ENCODE data around the gene DMRTB1. TPM values are rescaled to one million over a fixed set of nuclear protein-coding genes. Genes with fewer than 3 reads are reported as not detected.
A peak's percentile ranks its signal among the peaks of the same experiment; 100 is the strongest.

The DMRTB1 gene
- total RNA-seq, 2 donors from 2014 or later, result not detected

GRCh38 chr1:53462769-53463501 lies 3.7 kb downstream of the DMRTB1 start:
- no peak for ATAC-seq
- H3K27me3 Mint-ChIP-seq, result no peaks in the 10 kb centered on the region
- no peaks in the 10 kb centered on the region for H3K9me3 Mint-ChIP-seq
- H3K4me3 Mint-ChIP-seq, result no peak overlapping the region
- H3K36me3 Mint-ChIP-seq, result no peaks in the 10 kb centered on the region
- peaks cover 0 to 3% of the 10 kb centered on the region in 2 donors for H3K4me1 Mint-ChIP-seq (ENCODE audit: low read depth in 2 of 2)
- no peak for DNase-seq (ENCODE audit: low spot score)
- H3K27ac Mint-ChIP-seq, result no peak overlapping the region

DNA sequence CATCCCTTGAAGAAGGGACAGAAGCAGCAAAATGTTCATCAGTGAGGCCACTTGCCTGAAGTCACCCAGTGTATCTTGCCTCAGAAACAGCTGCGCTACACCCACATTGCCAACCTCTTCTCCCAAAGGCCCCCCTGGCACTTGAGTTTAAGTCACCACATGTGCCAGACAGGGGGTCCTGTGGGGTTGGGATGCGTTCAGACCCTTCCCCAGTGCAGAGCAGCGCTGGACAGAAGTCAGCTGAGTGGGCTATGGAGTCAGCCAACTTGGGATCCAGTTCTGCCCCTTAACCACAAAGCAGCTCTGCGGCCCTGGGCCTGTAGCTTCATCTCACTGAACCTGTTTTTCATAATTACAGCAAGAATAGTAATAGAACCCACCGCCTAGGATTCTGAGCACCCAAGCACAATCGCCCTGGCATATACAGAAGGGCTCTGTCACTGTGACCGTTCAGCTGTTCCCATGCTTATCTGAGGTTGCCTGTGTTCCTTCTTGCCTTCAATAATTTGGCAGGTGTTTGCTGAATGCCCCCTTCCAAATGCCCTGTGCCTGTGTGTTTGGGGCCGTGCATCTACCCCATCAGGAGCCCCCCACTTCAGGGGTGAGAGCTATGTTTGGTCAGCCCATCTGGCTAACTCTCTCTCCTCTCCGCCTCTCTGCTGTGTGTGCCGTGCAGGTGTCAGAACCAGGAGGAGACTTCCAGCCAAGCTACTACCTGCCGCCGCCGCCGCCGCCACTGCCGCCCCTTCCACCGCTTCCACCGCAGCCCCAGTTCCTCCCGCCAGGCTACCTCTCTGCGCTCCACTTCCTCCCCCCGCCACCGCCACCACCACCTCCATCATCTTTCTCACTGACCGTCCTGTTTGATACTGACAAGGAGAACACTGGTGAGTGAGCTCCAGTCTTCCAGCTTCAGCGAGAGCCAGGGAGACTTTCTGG lies 5.0 kb downstream of the DMRTB1 start:
- no peak overlapping the region for H3K4me3 Mint-ChIP-seq
- DNase-seq (ENCODE audit: low spot score) (no peak), ATAC-seq (no peak)
- H3K4me1 Mint-ChIP-seq (ENCODE audit: low read depth in 2 of 2), result peaks cover 0 to 3% of the 10 kb centered on the region in 2 donors
- H3K27me3 Mint-ChIP-seq, result no peaks in the 10 kb centered on the region
- no peaks in the 10 kb centered on the region for H3K9me3 Mint-ChIP-seq
- H3K36me3 Mint-ChIP-seq, result no peaks in the 10 kb centered on the region
- no peak overlapping the region for H3K27ac Mint-ChIP-seq

GRCh38 chr1:53465023-53465957 lies 6.1 kb downstream of the DMRTB1 start:
- Mint-ChIP-seq H3K27ac (no peak overlapping the region), H3K27me3 (no peaks in the 10 kb centered on the region), H3K4me1 (ENCODE audit: low read depth in 2 of 2) (peaks cover 0 to 3% of the 10 kb centered on the region in 2 donors), H3K36me3 (no peaks in the 10 kb centered on the region), H3K9me3 (no peaks in the 10 kb centered on the region), H3K4me3 (no peak overlapping the region)
- no peak for ATAC-seq
- DNase-seq (ENCODE audit: low spot score), result no peak

GRCh38 chr1:53467391-53467790 lies 8.2 kb downstream of the DMRTB1 start:
- Mint-ChIP-seq H3K4me1 (ENCODE audit: low read depth in 2 of 2) (peaks cover 0 to 3% of the 10 kb centered on the region in 2 donors), H3K9me3 (no peaks in the 10 kb centered on the region), H3K36me3 (no peaks in the 10 kb centered on the region), H3K27ac (no peak overlapping the region), H3K27me3 (no peaks in the 10 kb centered on the region), H3K4me3 (no peak overlapping the region)
- DNase-seq (ENCODE audit: low spot score) (no peak), ATAC-seq (no peak)

DNA sequence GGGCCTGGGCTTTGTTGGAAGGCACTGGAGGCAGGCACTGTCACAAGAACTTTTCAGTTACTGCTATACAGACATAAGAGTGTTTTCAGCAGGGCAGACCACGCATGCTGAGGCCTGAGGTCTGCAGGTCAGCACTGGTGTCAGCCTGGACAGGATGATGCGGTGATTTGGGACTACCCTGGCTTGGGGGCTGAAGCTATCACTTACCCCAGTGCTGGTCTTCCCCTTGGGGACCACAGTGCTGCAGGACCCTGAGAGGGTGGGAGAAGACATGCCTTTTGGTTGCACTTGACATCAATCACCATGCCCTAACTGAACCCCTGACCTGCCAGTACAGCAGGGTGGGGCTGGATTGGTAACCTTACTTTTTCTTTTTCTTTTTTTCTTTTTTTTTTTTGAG lies 9.2 kb downstream of the DMRTB1 start:
- H3K9me3 Mint-ChIP-seq, result no peaks in the 10 kb centered on the region
- peak in 1 of 2 donors; percentile 16 for ATAC-seq
- no peak overlapping the region for H3K4me3 Mint-ChIP-seq
- H3K36me3 Mint-ChIP-seq, result no peaks in the 10 kb centered on the region
- no peak overlapping the region for H3K27ac Mint-ChIP-seq
- no peaks in the 10 kb centered on the region for H3K27me3 Mint-ChIP-seq
- no peak for DNase-seq (ENCODE audit: low spot score)
- H3K4me1 Mint-ChIP-seq (ENCODE audit: low read depth in 2 of 2), result peaks cover 0 to 3% of the 10 kb centered on the region in 2 donors

- no peaks in the 10 kb centered on the region for H3K36me3 Mint-ChIP-seq
- no peaks in the 10 kb centered on the region for H3K9me3 Mint-ChIP-seq
- DNase-seq (ENCODE audit: low spot score) (no peak), ATAC-seq (no peak)
- no peaks in the 10 kb centered on the region for H3K27me3 Mint-ChIP-seq
- H3K4me3 Mint-ChIP-seq, result no peak overlapping the region
- H3K27ac Mint-ChIP-seq, result no peak overlapping the region
- peaks cover 0 to 3% of the 10 kb centered on the region in 2 donors for H3K4me1 Mint-ChIP-seq (ENCODE audit: low read depth in 2 of 2)
Measured at GRCh38 chr1:53469373-53469772, 10.2 kb downstream of the DMRTB1 start.

GRCh38 chr1:53470155-53470554 lies 11.0 kb downstream of the DMRTB1 start:
- no peaks in the 10 kb centered on the region for H3K27me3 Mint-ChIP-seq

GRCh38 chr1:53470584-53470983 lies 11.4 kb downstream of the DMRTB1 start:
- H3K36me3 Mint-ChIP-seq, result no peaks in the 10 kb centered on the region
- H3K9me3 Mint-ChIP-seq, result no peaks in the 10 kb centered on the region
- H3K4me3 Mint-ChIP-seq, result no peak overlapping the region
- ATAC-seq, result no peak
- no peak overlapping the region for H3K27ac Mint-ChIP-seq
- no peaks in the 10 kb centered on the region for H3K27me3 Mint-ChIP-seq
- DNase-seq (ENCODE audit: low spot score), result no peak
- peaks cover 0 to 3% of the 10 kb centered on the region in 2 donors for H3K4me1 Mint-ChIP-seq (ENCODE audit: low read depth in 2 of 2)

More at GRCh38 chr1:53470155-53470554, 11.0 kb downstream of the DMRTB1 start:
- ATAC-seq (no peak), DNase-seq (ENCODE audit: low spot score) (no peak)
- Mint-ChIP-seq H3K36me3 (no peaks in the 10 kb centered on the region), H3K9me3 (no peaks in the 10 kb centered on the region), H3K27ac (no peak overlapping the region), H3K4me1 (ENCODE audit: low read depth in 2 of 2) (peaks cover 0 to 3% of the 10 kb centered on the region in 2 donors), H3K4me3 (no peak overlapping the region)

GRCh38 chr1:53471000-53471399 lies 11.8 kb downstream of the DMRTB1 start:
- peaks cover 0 to 3% of the 10 kb centered on the region in 2 donors for H3K4me1 Mint-ChIP-seq (ENCODE audit: low read depth in 2 of 2)
- no peak overlapping the region for H3K27ac Mint-ChIP-seq
- ATAC-seq, result no peak
- H3K36me3 Mint-ChIP-seq, result no peaks in the 10 kb centered on the region
- no peaks in the 10 kb centered on the region for H3K9me3 Mint-ChIP-seq
- no peak for DNase-seq (ENCODE audit: low spot score)
- H3K4me3 Mint-ChIP-seq, result no peak overlapping the region
- peaks cover 0 to 3% of the 10 kb centered on the region in 2 donors for H3K27me3 Mint-ChIP-seq

DNA sequence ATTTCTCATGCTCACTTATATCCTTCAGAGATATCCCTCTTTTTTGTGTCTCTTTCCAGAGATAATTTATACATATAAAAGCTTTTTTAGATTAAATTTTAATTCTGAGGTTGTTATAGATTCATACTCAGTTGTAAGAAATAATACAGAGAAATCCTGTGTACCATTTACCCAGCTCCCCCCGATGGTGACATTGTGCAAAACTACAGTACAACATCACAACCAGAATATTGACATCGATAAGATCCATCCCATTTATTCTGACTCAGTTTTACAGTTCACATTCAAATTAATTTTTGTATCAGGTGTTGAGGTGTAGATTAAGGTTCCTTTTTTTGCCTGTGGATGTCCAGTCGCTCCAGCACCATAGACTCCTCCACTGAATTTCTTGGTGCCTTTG lies 14.3 kb downstream of the DMRTB1 start:
- no peaks in the 10 kb centered on the region for H3K9me3 Mint-ChIP-seq
- H3K4me3 Mint-ChIP-seq, result no peak overlapping the region
- no peak overlapping the region for H3K27ac Mint-ChIP-seq
- H3K36me3 Mint-ChIP-seq, result no peaks in the 10 kb centered on the region
- H3K27me3 Mint-ChIP-seq, result peaks cover 0 to 9% of the 10 kb centered on the region in 2 donors
- DNase-seq (ENCODE audit: low spot score), result no peak
- H3K4me1 Mint-ChIP-seq (ENCODE audit: low read depth in 2 of 2), result no peaks in the 10 kb centered on the region
- ATAC-seq, result no peak

GRCh38 chr1:53475664-53476063 lies 16.5 kb downstream of the DMRTB1 start:
- ATAC-seq (no peak), DNase-seq (ENCODE audit: low spot score) (no peak)
- Mint-ChIP-seq H3K27me3 (peaks cover 2 to 17% of the 10 kb centered on the region in 2 donors), H3K4me1 (ENCODE audit: low read depth in 2 of 2) (no peaks in the 10 kb centered on the region), H3K27ac (no peak overlapping the region), H3K4me3 (no peak overlapping the region), H3K9me3 (no peaks in the 10 kb centered on the region), H3K36me3 (no peaks in the 10 kb centered on the region)

DNA sequence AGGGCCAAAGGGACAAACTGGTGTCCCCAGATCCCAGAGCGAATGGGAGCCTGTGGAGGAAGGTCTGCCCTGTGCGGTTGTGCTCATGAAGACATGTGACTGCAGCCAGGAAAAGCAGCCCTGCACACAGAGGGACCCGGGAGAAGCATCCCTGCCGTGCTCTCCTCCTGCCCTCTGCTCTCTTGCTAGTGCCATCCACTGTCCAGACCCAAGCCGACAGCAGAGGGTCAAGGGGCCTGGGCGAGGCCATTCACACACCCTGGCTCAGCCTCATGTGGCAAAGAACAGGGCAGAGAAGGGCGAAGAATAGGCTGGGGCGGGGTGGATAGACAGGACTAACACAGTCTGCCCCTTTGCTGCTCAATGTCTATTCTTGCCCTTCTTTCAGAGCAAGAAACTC lies 17.4 kb downstream of the DMRTB1 start:
- ATAC-seq (peak in 1 of 2 donors; percentile 34), DNase-seq (ENCODE audit: low spot score) (no peak)
- Mint-ChIP-seq H3K4me1 (ENCODE audit: low read depth in 2 of 2) (no peaks in the 10 kb centered on the region), H3K27me3 (peaks cover 5 to 21% of the 10 kb centered on the region in 2 donors), H3K36me3 (no peaks in the 10 kb centered on the region), H3K27ac (no peak overlapping the region), H3K9me3 (no peaks in the 10 kb centered on the region), H3K4me3 (no peak overlapping the region)
